ENCODE data around the gene FBXO38. TPM values are rescaled to one million over a fixed set of nuclear protein-coding genes. Genes with fewer than 3 reads are reported as not detected.

Gene FBXO38, protein sequence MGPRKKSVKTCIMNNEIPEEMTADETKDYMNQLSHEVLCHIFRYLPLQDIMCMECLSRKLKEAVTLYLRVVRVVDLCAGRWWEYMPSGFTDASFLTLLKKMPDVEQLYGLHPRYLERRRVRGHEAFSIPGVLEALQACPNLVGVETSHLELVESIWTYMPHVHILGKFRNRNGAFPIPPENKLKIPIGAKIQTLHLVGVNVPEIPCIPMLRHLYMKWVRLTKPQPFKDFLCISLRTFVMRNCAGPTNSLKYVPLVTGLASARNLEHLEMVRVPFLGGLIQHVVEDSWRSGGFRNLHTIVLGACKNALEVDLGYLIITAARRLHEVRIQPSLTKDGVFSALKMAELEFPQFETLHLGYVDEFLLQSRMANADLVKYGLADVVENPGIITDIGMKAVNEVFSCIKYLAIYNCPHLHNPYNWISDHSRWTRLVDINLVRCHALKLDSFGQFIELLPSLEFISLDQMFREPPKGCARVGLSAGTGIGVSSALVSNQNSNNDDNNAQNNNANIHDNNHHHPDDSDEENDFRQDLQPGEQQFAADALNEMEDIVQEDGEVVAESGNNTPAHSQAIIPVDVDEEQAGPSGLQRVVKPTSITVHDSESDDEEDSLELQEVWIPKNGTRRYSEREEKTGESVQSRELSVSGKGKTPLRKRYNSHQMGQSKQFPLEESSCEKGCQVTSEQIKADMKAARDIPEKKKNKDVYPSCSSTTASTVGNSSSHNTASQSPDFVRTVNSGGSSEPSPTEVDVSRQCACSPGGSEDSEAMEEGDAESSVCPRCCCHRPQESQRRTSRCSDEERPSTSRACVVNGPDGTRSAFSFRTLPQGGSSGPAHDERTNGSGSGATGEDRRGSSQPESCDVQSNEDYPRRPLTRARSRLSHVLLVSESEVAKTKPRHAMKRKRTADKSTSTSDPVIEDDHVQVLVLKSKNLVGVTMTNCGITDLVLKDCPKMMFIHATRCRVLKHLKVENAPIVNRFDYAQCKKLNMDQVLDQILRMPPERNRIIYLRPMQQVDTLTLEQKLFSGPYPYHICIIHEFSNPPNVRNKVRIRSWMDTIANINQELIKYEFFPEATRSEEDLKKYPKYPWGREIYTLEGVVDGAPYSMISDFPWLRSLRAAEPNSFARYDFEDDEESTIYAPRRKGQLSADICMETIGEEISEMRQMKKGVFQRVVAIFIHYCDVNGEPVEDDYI
- 29.4 and 52.7 TPM in 2 replicates for total RNA-seq (2014; rRNA removed; shearing (Covaris generic); ENCODE audit: low replicate concordance)

GRCh38 chr5:148383564-148384379 is at the start of gene FBXO38:
FBXO38 (plus strand) TSS chr5:148383958; CDS start chr5:148394777, 10,819 bp downstream.
- H3K36me3 ChIP-seq, result peaks cover 15% of the 10 kb centered on the region
- no peaks in the 10 kb centered on the region for H3K9me3 ChIP-seq
- no peaks in the 10 kb centered on the region for H3K27me3 ChIP-seq
- peak within 1 kb of the TSS; percentile 85 for H3K4me3 ChIP-seq
- DNase-seq, result peak; percentile 99

DNA sequence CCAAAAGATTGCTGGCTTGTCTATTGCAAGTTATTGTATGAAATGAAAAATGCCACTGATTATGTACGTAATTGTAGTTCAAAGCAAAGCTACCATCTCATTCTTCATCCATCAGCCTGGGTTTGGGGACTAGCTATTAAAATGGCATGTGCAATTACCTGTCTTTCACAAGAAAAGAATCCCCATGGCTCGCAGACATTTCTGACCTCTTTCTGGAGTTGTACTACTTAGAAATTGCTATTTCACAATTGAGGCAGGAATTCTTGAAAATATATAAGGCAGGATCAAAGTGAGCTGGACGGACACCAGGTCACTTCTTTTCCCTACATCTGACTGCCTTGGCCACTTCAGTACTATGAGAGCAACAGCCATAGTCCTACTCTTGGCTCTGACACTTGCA is 48.5 kb upstream of the FBXO38 start, which contains the start of gene SPINK9:
SPINK9 (plus strand) TSS at position 301 of the 400 bp plus-strand sequence; CDS start at position 356, 55 bp downstream.
- no peaks in the 10 kb centered on the region for H3K27me3 ChIP-seq
- no peaks in the 10 kb centered on the region for H3K9me3 ChIP-seq
- no peak for DNase-seq
- no peak within 1 kb of the TSS for H3K4me3 ChIP-seq
- no peaks in the 10 kb centered on the region for H3K36me3 ChIP-seq

- DNase-seq, result no peak
- Histone ChIP-seq H3K36me3 (no peaks in the 10 kb centered on the region), H3K4me3 (no peak overlapping the region), H3K9me3 (no peaks in the 10 kb centered on the region), H3K27me3 (no peaks in the 10 kb centered on the region)
These were observed 46.9 kb upstream of the FBXO38 start for GRCh38 chr5:148336704-148337435.

DNA sequence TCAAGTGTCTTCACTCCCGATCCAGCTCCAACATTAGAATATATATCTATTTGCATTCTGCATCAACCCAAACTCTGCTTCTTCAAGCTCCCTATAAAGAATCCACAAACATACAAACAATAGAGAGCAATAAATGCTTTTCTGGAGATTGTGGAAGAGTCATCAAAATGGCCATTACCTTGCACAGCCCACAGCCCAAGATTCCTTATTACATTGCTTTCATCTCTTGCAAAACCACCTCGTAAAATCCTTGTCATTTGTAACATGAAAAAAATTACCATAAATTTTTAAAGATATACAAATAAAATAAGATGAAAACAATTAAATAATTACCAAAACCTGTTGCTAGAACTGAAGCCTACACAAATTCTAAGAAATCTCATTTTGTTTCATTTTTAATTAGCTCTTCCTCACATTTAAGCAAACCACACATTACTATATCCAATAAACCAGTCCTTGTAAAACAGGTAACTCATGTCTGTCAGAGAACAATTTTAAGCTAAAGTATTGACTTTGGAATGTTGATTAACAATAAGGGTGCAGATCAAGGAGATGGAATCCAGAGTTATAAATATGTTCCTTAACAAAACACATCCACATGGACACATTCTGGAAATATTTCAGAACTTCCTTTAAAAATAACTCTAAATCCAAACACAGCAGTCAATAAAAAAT is 41.2 kb upstream of the FBXO38 start:
- DNase-seq, result no peak
- Histone ChIP-seq H3K36me3 (no peaks in the 10 kb centered on the region), H3K4me3 (no peak overlapping the region), H3K27me3 (no peaks in the 10 kb centered on the region), H3K9me3 (no peaks in the 10 kb centered on the region)

DNA sequence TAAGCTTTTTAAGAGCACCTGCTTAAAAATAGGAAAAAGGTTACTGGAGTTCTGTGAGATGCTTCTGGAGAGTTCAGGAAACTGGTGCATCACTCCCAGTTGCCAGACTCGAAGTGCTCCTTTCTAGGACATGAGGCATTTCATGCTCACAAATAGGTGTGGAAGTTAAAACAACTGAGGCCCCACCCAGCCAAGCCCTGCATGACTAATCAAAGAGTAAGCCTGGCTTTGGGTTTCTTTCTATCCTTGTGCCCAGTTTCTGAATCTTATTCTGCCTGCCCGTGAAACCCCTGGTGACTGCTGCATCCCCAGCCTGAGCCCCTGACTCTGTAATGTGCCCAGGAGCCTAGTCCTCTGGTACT is 40.7 kb upstream of the FBXO38 start:
- DNase-seq, result peak; percentile 66
- no peaks in the 10 kb centered on the region for H3K9me3 ChIP-seq
- no peak overlapping the region for H3K4me3 ChIP-seq
- H3K36me3 ChIP-seq, result no peaks in the 10 kb centered on the region
- no peaks in the 10 kb centered on the region for H3K27me3 ChIP-seq

DNA sequence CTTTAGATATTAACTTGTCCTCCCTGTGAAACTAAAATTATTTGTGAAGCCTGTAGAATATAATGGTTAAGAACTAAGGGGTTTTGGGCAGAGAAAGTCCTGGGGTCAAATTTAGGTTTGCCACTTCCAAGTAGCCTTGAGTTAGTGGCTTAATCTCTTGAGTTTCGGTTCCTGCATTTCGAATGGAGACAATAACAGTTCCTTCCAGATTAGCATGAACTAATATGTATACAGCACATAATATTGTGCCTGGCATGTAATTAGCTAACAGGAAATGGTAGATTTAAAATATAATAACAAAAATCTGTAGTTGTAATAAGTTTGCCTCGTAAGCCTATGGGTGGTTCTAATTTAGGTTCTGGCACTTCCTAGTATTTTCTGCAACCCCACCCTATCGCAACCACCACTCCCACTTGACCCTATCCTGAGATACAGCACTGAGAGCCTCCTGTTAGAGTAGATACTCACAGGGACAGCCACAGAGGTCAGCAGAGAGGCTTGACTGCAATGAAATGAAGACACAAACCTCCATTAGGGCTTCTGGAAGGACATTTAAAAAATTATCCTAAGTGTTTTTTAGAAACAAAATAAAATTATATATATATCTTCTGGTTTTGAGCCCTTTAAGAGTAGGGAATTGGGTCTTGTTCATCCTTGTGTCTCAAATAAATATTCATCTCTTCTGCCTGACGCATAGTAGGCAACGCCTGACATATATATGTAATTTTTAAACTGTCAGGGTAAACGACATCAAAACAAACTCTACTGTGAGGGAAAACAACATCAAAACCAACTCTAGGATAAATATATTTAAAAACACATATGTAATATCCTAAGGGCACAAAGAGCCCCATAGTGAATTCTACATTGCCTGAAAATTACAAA is 39.9 kb upstream of the FBXO38 start:
- H3K36me3 ChIP-seq, result no peaks in the 10 kb centered on the region
- H3K27me3 ChIP-seq, result no peaks in the 10 kb centered on the region
- H3K4me3 ChIP-seq, result no peak overlapping the region
- DNase-seq, result no peak
- no peaks in the 10 kb centered on the region for H3K9me3 ChIP-seq

DNA sequence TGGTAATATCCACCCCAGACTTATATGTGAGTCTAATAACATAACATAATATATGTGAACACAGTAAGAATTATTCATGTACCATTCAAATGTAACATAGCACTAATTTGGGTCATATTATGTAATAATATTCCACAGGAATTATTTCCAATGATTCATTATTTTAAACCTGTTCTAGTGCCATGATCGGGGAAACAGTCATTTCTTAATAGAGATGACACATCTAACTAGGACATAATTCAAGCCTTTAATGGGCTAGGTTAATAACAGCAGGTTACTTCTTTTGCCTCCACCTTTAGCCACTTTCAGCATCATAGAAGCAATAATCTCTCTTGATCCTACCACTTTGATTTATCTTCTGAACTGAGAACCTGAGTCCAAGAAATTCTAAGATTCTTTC is 36.1 kb upstream of the FBXO38 start:
- no peak overlapping the region for H3K4me3 ChIP-seq
- no peak for DNase-seq
- H3K9me3 ChIP-seq, result no peaks in the 10 kb centered on the region
- H3K36me3 ChIP-seq, result no peaks in the 10 kb centered on the region
- no peaks in the 10 kb centered on the region for H3K27me3 ChIP-seq

- DNase-seq, result no peak
- no peak overlapping the region for H3K4me3 ChIP-seq
- no peaks in the 10 kb centered on the region for H3K9me3 ChIP-seq
These were observed 31.1 kb upstream of the FBXO38 start for GRCh38 chr5:148352696-148353095.

DNA sequence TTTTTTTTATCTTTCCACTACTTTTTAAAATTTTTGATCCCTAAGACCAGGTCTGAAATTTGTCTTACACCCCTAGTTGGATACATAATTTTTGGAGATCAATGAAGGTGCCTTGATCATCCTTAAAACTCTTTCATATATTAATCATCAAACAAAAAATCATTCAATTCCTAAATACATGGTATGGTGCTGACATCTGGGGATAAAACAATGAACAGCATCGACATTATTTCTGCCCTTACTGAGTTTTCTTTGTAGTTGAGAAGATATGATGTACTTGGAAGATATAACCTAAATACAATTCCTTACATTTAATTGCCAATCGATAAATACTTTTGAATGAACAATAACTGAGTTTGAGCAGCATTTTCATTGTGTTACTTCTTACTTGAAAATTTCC is 30.1 kb upstream of the FBXO38 start:
- Histone ChIP-seq H3K9me3 (no peaks in the 10 kb centered on the region), H3K4me3 (no peak overlapping the region), H3K27me3 (no peaks in the 10 kb centered on the region), H3K36me3 (no peaks in the 10 kb centered on the region)
- no peak for DNase-seq

More at GRCh38 chr5:148352696-148353095, 31.1 kb upstream of the FBXO38 start:
- no peaks in the 10 kb centered on the region for H3K27me3 ChIP-seq
- no peaks in the 10 kb centered on the region for H3K36me3 ChIP-seq

DNA sequence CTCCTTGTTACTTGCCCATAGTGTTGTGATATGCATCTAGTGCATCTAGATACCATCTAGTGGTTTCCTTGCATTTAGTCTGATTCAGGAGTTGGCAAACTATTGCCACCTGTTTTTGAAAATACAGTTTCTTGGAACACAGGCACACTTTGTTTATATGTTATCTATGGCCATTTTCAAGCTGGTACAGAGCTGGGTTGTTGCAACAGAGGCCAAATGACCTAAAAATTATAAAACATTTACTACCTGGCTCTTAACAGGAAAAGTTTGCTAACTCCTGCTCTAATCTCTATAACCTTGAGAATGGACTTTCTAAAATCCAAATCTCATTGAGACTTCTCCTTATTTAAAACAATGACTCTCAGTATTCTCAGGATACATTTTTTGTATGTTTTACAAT is 19.4 kb upstream of the FBXO38 start:
- H3K4me3 ChIP-seq, result no peak overlapping the region
- H3K36me3 ChIP-seq, result no peaks in the 10 kb centered on the region
- H3K9me3 ChIP-seq, result peaks cover 12% of the 10 kb centered on the region
- DNase-seq, result no peak
- H3K27me3 ChIP-seq, result no peaks in the 10 kb centered on the region

DNA sequence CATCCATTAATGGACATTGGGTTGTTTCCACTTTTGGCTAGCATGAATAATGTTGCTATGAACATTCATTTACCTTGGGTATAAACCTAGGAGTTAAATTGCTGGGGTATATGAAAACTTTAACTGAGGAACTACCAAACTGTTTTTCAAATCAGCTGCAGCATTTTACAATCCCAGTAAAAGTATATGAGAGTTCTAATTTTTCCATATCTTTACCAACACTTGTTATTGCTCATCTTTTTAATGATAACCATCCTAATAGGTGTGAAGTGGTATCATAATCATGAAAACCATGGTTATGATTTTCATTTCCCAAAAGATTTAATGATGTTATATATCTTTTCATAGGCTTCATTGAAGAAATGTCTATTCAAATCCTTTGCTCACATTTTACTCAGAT is 15.5 kb upstream of the FBXO38 start:
- H3K9me3 ChIP-seq, result peaks cover 12% of the 10 kb centered on the region
- H3K27me3 ChIP-seq, result no peaks in the 10 kb centered on the region
- H3K36me3 ChIP-seq, result no peaks in the 10 kb centered on the region
- no peak for DNase-seq
- H3K4me3 ChIP-seq, result no peak overlapping the region

DNA sequence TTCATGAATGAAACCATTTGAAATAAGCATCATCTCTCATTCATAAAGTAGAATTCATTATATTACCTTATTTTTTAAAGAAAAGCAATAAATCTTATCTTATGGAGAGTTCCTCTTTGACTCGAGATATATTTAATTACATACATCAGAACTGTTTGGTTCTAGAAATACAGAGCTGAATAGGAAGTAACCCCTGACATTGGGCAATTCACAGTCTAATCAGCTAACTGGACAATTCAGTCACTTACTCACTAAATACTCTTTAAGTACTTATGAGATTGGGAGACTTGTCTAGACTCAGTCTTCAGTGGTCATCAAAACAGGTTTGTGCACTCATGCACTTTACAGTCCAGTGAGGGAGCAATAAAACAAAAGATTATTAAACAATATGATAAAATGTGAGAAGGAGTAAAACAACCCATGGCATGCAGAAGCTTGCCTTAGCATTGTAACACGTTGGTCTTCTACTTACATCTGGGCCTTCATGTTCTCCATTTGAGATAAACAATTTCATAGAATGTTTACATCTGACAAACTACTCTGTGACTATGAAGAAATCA is 11.5 kb upstream of the FBXO38 start:
- Histone ChIP-seq H3K36me3 (no peaks in the 10 kb centered on the region), H3K27me3 (no peaks in the 10 kb centered on the region), H3K4me3 (no peak overlapping the region), H3K9me3 (peaks cover 12% of the 10 kb centered on the region)
- DNase-seq, result no peak

DNA sequence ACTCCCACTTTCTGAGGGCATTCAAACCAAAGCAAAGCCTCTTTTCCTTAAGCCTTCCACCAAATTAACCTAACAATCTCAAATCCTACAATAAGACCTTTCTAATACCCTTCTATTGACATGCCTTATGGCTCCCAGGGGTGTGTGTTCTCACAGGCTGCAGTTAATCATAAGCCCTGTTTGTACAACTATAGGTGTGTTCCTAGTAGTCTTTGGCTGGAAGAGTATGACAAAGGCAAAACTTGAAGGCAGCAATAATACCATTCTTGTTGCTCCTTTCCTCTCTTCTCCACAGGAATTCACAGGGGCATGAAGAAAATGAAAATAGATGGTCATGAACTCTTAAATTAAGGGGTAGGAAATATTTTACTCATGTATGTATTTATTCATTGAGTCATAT is 10.9 kb upstream of the FBXO38 start:
- Histone ChIP-seq H3K27me3 (no peaks in the 10 kb centered on the region), H3K36me3 (no peaks in the 10 kb centered on the region), H3K9me3 (peaks cover 11% of the 10 kb centered on the region), H3K4me3 (no peak overlapping the region)
- DNase-seq, result no peak
